K562 (cell line): ENCODE results near the gene JUNB. TPM values are rescaled to one million over a fixed set of nuclear protein-coding genes. Genes with fewer than 3 reads are reported as not detected.
A peak's percentile ranks its signal among the peaks of the same experiment; 100 is the strongest.

Experiments used
- JUND ChIP-seq, 2 experiments: IDR thresholded peaks; 2 replicates in 1 of 2; 3 replicates in 1 of 2; pipeline ENCODE4 v1.6.1; 2011; ENCODE audit warnings: borderline replicate concordance in 2 of 2, low read depth in 2 of 2, low read length in 2 of 2, improper control_type of control experiment in 1 of 2, missing biosample characterization in 1 of 2, missing genetic modification characterization in 1 of 2, missing genetic modification reagents in 1 of 2
- MAFK ChIP-seq: IDR thresholded peaks from 2 replicates; pipeline ENCODE4 v1.6.1; 2011; ENCODE audit warnings: low read length, improper control_type of control experiment
- NR2C2 ChIP-seq, 2 experiments: fragments of 200-800 bp in 1 of 2; sonication (Bioruptor generic) in 1 of 2; sonication (generic) in 1 of 2; formaldehyde crosslinking in 1 of 2; IDR thresholded peaks; 2 replicates each; pipeline versions ENCODE4 v1.6.1 to v1.8.0; 2016 to 2022; ENCODE audit warnings: mild to moderate bottlenecking in 1 of 2, missing compliant biosample characterization in 1 of 2, missing genetic modification characterization in 1 of 2, missing genetic modification reagents in 1 of 2
- RBFOX2 ChIP-seq: fragments of 200-400 bp; formaldehyde crosslinking; IDR thresholded peaks from 2 replicates; pipeline ENCODE4 v1.6.1; 2017; ENCODE audit warnings: low read depth, mild to moderate bottlenecking, low read length, moderate library complexity
- RFX1 ChIP-seq: fragments of 450-650 bp; IDR thresholded peaks from 2 replicates; pipeline ENCODE4 v1.6.1; 2016; ENCODE audit warnings: mild to moderate bottlenecking, moderate library complexity
- SIRT6 ChIP-seq: IDR thresholded peaks from one replicate; pipeline ENCODE4 v1.6.1; 2012; ENCODE audit warnings: low read depth, mild to moderate bottlenecking, control low read depth, inconsistent platforms, low read length, moderate library complexity
- SMAD3 ChIP-seq: fragments of 450-650 bp; formaldehyde crosslinking; conservative IDR thresholded peaks from 2 replicates; pipeline ENCODE4 v1.4.0; 2020; ENCODE audit warnings: mild to moderate bottlenecking
- SMC3 ChIP-seq: conservative IDR thresholded peaks from 2 replicates; pipeline ENCODE4 v1.6.1; 2011; ENCODE audit warnings: low read depth, low read length, improper control_type of control experiment; ENCODE audit not compliant: insufficient read depth
- TARDBP ChIP-seq: fragments of 450-650 bp; IDR thresholded peaks from 2 replicates; pipeline ENCODE4 v1.6.1; 2016
- TCF7 ChIP-seq: sonication (generic); IDR thresholded peaks from 2 replicates; pipeline ENCODE4 v1.6.1; 2016; ENCODE audit warnings: antibody characterized with exemption, borderline replicate concordance
- ZFP30 ChIP-seq: fragments of 250-450 bp; sonication (Bioruptor Pico); IDR thresholded peaks from 2 replicates; pipeline ENCODE4 v1.8.0; 2022; ENCODE audit warnings: moderate library complexity, mild to moderate bottlenecking, inconsistent platforms, borderline replicate concordance
- ZNF197 ChIP-seq: fragments of 200-800 bp; sonication (Bioruptor generic); IDR thresholded peaks from 2 replicates; pipeline ENCODE4 v1.6.1; 2016; ENCODE audit warnings: low read depth, missing genetic modification characterization, missing compliant biosample characterization
- ZNF3 ChIP-seq: fragments of 250-450 bp; sonication (Bioruptor Pico); IDR thresholded peaks from 2 replicates; pipeline ENCODE4 v1.5.0; 2021; ENCODE audit warnings: mild to moderate bottlenecking, moderate library complexity
- ZNF57 ChIP-seq: fragments of 450-650 bp; formaldehyde crosslinking; IDR thresholded peaks from 2 replicates; pipeline ENCODE4 v1.4.0; 2020; ENCODE audit warnings: mild to moderate bottlenecking, moderate library complexity
- ZSCAN32 ChIP-seq: fragments of 450-650 bp; formaldehyde crosslinking; IDR thresholded peaks from 2 replicates; pipeline ENCODE4 v1.4.0; 2020; ENCODE audit warnings: mild to moderate bottlenecking, moderate library complexity
- polyA plus RNA-seq, 8 experiments: library from polyadenylated mRNA; depleted of rRNA in 4 of 8; stranded (reverse) in 5 of 8; unstranded in 3 of 8; fragments of >200 nt; fragmentation: Nextera tagmentation in 2 of 8; fragmentation: Illumina TruSeq in 1 of 8; extraction: Ambion mirVana in 2 of 8; extraction: Trizol in 1 of 8; gene quantifications; 2 replicates each; pipeline versions ENCODE4 v1.2.1 to v1.2.3, GENCODE V29; 2011 to 2014; ENCODE audit warnings: inconsistent platforms in 1 of 8, missing spikeins in 1 of 8
- total RNA-seq, 7 experiments: library from RNA; depleted of rRNA in 6 of 7; stranded (reverse); fragments of >200 nt in 6 of 7; fragmentation: Illumina TruSeq in 2 of 7; extraction: Trizol in 2 of 7; gene quantifications; 2 replicates each; pipeline versions ENCODE4 v1.2.1 to v1.2.3, GENCODE V29; 2011 to 2021; ENCODE audit warnings: low replicate concordance in 1 of 7
- TF ChIP-seq, protein P1 (sequence below), 2 experiments: fragments of 150-350 bp in 1 of 2; IDR thresholded peaks; 2 replicates each; pipeline ENCODE4 v1.6.1; 2012 to 2016; ENCODE audit warnings: low read depth in 2 of 2, low read length in 2 of 2, mild to moderate bottlenecking in 1 of 2, moderate library complexity in 1 of 2
- TF ChIP-seq, protein P2 (sequence below): fragments of 250-450 bp; sonication (Bioruptor Pico); IDR thresholded peaks from 2 replicates; pipeline ENCODE4 v1.6.1; 2021; ENCODE audit warnings: mild to moderate bottlenecking
- TF ChIP-seq, protein P3 (sequence below): fragments of 250-450 bp; sonication (Bioruptor Pico); IDR thresholded peaks from 2 replicates; pipeline ENCODE4 v1.8.0; 2022; ENCODE audit warnings: inconsistent platforms
- TF ChIP-seq, protein P4 (sequence below), 3 experiments: fragments of 200-800 bp in 1 of 3; sonication (Bioruptor generic) in 1 of 3; sonication (generic) in 1 of 3; formaldehyde crosslinking in 1 of 3; IDR thresholded peaks; 2 replicates each; pipeline versions ENCODE4 v1.6.1 to v1.8.0; 2016 to 2022; ENCODE audit warnings: mild to moderate bottlenecking in 2 of 3, missing compliant biosample characterization in 2 of 3, missing genetic modification characterization in 2 of 3, missing genetic modification reagents in 1 of 3
- TF ChIP-seq, protein P5 (sequence below): sonication (generic); formaldehyde crosslinking; IDR thresholded peaks from 2 replicates; pipeline ENCODE4 v1.8.0; 2023; ENCODE audit warnings: mild to moderate bottlenecking, missing genetic modification reagents

The JUNB gene
- total and polyA plus RNA-seq, 9 of the 15 experiments (the other 6 are each of a cell fraction or from before 2014, with no cell fraction given) = 0.23 to 88.1 (median 13.1) TPM

DNA sequence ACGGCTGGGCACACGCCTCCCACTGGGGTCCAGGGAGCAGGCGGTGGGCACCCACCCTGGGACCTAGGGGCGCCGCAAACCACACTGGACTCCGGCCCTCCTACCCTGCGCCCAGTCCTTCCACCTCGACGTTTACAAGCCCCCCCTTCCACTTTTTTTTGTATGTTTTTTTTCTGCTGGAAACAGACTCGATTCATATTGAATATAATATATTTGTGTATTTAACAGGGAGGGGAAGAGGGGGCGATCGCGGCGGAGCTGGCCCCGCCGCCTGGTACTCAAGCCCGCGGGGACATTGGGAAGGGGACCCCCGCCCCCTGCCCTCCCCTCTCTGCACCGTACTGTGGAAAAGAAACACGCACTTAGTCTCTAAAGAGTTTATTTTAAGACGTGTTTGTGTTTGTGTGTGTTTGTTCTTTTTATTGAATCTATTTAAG, 1.6 kb downstream of the JUNB start (continued):
- TF ChIP-seq, protein P1, sequence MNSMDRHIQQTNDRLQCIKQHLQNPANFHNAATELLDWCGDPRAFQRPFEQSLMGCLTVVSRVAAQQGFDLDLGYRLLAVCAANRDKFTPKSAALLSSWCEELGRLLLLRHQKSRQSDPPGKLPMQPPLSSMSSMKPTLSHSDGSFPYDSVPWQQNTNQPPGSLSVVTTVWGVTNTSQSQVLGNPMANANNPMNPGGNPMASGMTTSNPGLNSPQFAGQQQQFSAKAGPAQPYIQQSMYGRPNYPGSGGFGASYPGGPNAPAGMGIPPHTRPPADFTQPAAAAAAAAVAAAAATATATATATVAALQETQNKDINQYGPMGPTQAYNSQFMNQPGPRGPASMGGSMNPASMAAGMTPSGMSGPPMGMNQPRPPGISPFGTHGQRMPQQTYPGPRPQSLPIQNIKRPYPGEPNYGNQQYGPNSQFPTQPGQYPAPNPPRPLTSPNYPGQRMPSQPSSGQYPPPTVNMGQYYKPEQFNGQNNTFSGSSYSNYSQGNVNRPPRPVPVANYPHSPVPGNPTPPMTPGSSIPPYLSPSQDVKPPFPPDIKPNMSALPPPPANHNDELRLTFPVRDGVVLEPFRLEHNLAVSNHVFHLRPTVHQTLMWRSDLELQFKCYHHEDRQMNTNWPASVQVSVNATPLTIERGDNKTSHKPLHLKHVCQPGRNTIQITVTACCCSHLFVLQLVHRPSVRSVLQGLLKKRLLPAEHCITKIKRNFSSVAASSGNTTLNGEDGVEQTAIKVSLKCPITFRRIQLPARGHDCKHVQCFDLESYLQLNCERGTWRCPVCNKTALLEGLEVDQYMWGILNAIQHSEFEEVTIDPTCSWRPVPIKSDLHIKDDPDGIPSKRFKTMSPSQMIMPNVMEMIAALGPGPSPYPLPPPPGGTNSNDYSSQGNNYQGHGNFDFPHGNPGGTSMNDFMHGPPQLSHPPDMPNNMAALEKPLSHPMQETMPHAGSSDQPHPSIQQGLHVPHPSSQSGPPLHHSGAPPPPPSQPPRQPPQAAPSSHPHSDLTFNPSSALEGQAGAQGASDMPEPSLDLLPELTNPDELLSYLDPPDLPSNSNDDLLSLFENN (IDR thresholded peaks at IDR 0.05; ENCODE audit: low read depth in 2 of 2, low read length in 2 of 2) = no peak
- TF ChIP-seq SIRT6 (no peak), TCF7 (no peak), RFX1 (no peak), TARDBP (no peak), ZSCAN32 (CRISPR knock-in tag) (no peak), NR2C2 (CRISPR knock-in tag; IDR thresholded peaks at IDR 0.05) (no peak; the same call in 1 of the 2 replicates), NR2C2 (tag; IDR thresholded peaks at IDR 0.05) (peak; percentile 15), ZFP30 (CRISPR knock-in tag) (no peak), SMC3 (no peak), MAFK (no peak), JUND (IDR thresholded peaks at IDR 0.05; ENCODE audit: borderline replicate concordance, low read depth, low read length) (no peak), JUND (tag; IDR thresholded peaks at IDR 0.05; ENCODE audit: borderline replicate concordance, low read depth, low read length) (no peak), ZNF197 (peak; percentile 16; the same call in 1 of the 2 replicates), ZNF3 (CRISPR knock-in tag) (no peak), ZNF57 (CRISPR knock-in tag) (no peak), RBFOX2 (peak; percentile 57), SMAD3 (no peak)
- TF ChIP-seq, protein P2, sequence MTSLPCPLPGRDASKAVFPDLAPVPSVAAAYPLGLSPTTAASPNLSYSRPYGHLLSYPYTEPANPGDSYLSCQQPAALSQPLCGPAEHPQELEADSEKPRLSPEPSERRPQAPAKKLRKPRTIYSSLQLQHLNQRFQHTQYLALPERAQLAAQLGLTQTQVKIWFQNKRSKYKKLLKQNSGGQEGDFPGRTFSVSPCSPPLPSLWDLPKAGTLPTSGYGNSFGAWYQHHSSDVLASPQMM = no peak
- TF ChIP-seq, protein P3, sequence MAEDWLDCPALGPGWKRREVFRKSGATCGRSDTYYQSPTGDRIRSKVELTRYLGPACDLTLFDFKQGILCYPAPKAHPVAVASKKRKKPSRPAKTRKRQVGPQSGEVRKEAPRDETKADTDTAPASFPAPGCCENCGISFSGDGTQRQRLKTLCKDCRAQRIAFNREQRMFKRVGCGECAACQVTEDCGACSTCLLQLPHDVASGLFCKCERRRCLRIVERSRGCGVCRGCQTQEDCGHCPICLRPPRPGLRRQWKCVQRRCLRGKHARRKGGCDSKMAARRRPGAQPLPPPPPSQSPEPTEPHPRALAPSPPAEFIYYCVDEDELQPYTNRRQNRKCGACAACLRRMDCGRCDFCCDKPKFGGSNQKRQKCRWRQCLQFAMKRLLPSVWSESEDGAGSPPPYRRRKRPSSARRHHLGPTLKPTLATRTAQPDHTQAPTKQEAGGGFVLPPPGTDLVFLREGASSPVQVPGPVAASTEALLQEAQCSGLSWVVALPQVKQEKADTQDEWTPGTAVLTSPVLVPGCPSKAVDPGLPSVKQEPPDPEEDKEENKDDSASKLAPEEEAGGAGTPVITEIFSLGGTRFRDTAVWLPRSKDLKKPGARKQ (CRISPR knock-in tag) = no peak
- TF ChIP-seq, protein P4, sequence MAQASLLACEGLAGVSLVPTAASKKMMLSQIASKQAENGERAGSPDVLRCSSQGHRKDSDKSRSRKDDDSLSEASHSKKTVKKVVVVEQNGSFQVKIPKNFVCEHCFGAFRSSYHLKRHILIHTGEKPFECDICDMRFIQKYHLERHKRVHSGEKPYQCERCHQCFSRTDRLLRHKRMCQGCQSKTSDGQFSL (CRISPR knock-in tag; IDR thresholded peaks at IDR 0.05) = peak; percentile 75
- TF ChIP-seq, protein P4 (tag; IDR thresholded peaks at IDR 0.05) = no peak
- TF ChIP-seq, protein P5, sequence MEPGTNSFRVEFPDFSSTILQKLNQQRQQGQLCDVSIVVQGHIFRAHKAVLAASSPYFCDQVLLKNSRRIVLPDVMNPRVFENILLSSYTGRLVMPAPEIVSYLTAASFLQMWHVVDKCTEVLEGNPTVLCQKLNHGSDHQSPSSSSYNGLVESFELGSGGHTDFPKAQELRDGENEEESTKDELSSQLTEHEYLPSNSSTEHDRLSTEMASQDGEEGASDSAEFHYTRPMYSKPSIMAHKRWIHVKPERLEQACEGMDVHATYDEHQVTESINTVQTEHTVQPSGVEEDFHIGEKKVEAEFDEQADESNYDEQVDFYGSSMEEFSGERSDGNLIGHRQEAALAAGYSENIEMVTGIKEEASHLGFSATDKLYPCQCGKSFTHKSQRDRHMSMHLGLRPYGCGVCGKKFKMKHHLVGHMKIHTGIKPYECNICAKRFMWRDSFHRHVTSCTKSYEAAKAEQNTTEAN (CRISPR knock-in tag) = no peak
